ENCODE measurements around the gene FAM53B.

The FAM53B gene

GRCh38 chr10:124618470-124619073 is 125.6 kb downstream of the FAM53B start:
- ChIA-PET POLR2A (ENCODE audit: low non-redundant PET) (no interaction called here), CTCF (interaction anchor here (1.0 to 1.2 kb wide), 3 partner anchors 14 to 215 kb away, joined by 3 to 4 read pairs (median 4); no protein-coding TSS in a partner anchor)
- TF ChIP-seq, protein P1, sequence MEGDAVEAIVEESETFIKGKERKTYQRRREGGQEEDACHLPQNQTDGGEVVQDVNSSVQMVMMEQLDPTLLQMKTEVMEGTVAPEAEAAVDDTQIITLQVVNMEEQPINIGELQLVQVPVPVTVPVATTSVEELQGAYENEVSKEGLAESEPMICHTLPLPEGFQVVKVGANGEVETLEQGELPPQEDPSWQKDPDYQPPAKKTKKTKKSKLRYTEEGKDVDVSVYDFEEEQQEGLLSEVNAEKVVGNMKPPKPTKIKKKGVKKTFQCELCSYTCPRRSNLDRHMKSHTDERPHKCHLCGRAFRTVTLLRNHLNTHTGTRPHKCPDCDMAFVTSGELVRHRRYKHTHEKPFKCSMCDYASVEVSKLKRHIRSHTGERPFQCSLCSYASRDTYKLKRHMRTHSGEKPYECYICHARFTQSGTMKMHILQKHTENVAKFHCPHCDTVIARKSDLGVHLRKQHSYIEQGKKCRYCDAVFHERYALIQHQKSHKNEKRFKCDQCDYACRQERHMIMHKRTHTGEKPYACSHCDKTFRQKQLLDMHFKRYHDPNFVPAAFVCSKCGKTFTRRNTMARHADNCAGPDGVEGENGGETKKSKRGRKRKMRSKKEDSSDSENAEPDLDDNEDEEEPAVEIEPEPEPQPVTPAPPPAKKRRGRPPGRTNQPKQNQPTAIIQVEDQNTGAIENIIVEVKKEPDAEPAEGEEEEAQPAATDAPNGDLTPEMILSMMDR (conservative IDR thresholded peaks at IDR 0.05; ENCODE audit: low read depth), result no peak
- DNase-seq (ENCODE audit: low spot score), result no peak
- H3K27ac ChIP-seq, result peak overlapping the region; percentile 87

GRCh38 chr10:124616836-124617130 is 127.4 kb downstream of the FAM53B start:
- POLR2A ChIA-PET (ENCODE audit: low non-redundant PET), result no interaction called here
- TF ChIP-seq, protein P1 (conservative IDR thresholded peaks at IDR 0.05; ENCODE audit: low read depth), result no peak
- CTCF ChIA-PET, result interaction anchor here (0.5 to 0.6 kb wide), 2 partner anchors 87 to 1289 kb away, joined by 3 to 6 read pairs; no protein-coding TSS in a partner anchor
- peak overlapping the region; percentile 87 for H3K27ac ChIP-seq
- no peak for DNase-seq (ENCODE audit: low spot score)

DNA sequence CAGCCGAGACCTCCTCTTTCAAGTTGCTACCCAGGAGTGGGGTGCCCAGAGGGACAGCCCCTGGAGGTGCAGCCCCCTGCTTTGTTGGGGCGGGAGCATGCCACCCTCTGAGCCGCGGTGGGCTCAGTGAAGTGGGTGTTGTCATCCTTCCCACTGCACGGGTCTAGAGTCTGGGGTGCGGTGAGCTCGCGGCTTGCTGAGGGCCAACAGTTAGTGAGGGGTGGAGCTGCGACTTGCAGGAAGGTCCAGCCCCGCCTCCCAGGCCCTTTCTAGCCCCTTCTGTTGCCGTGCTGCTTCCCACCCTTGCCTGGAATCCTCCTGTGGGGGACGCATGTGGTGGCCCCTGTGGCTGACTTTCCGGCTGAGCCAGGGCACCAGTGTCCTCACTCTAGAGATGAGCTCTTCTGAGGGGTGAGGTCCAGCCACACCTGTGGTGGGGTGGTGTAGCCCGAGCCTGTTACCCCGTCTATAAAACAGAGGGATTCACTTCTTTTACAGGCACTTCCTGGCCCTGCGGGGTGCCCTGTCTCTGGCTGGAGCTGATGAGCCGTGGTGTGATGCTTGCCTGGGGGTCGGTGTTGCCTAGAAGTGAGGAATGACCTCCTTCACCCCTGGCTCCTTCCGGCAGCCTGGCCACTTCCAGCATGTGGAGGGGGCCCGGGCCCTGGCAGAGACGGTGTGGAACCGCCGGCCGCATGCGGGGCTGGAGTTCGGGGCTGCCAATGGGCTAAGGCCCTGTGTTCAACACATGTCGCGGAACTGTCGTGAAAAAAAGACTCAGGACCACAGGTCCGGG is 127.9 kb downstream of the FAM53B start:
- POLR2A ChIA-PET (ENCODE audit: low non-redundant PET), result no interaction called here
- H3K27ac ChIP-seq, result peak overlapping the region; percentile 87
- CTCF ChIA-PET, result interaction anchor here (0.5 to 0.6 kb wide), 2 partner anchors 86 to 1289 kb away, joined by 3 to 6 read pairs; no protein-coding TSS in a partner anchor
- no peak for DNase-seq (ENCODE audit: low spot score)
- TF ChIP-seq, protein P1 (conservative IDR thresholded peaks at IDR 0.05; ENCODE audit: low read depth), result no peak

DNA sequence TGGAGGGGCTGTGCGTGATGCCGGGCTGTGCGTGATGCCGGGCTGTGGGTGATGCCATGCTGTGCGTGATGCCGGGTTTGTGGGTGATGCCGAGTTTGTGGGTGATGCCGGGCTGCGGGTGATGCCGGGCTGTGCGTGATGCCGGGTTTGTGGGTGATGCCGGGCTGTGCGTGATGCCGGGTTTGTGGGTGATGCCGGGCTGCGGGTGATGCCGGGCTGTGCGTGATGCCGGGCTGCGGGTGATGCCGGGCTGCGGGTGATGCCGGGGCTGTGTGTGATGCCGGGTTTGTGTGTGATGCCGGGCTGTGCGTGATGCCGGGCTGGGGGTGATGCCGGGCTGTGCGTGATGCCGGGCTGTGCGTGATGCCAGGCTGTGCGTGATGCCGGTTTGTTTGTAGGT is 128.9 kb downstream of the FAM53B start:
- H3K27ac ChIP-seq, result peak overlapping the region; percentile 48
- ChIA-PET CTCF (no interaction called here), POLR2A (ENCODE audit: low non-redundant PET) (no interaction called here)

GRCh38 chr10:124614003-124614659 is 130.0 kb downstream of the FAM53B start:
- POLR2A ChIA-PET (ENCODE audit: low non-redundant PET), result no interaction called here
- TF ChIP-seq, protein P1 (conservative IDR thresholded peaks at IDR 0.05; ENCODE audit: low read depth), result no peak
- CTCF ChIA-PET, result interaction anchor here (0.5 to 0.9 kb wide), 3 partner anchors 10 to 39 kb away, joined by 3 to 4 read pairs (median 3); no protein-coding TSS in a partner anchor
- peak overlapping the region; percentile 48 for H3K27ac ChIP-seq
- no peak for DNase-seq (ENCODE audit: low spot score)

More for the DNA sequence above, 128.9 kb downstream of the FAM53B start:
- DNase-seq (ENCODE audit: low spot score), result no peak
- TF ChIP-seq, protein P1 (conservative IDR thresholded peaks at IDR 0.05; ENCODE audit: low read depth), result no peak
